OCI-M2 (cell line): Measurements from ENCODE around the gene FOXRED2.
"Not testable (repeated sequence)": the region's sequence is repeated elsewhere in the genome, so short reads cannot be mapped to it uniquely, and the experiment has no call there.

Experiments used
- DNase-seq: peaks from one replicate; lab custom pipeline; 2025; ENCODE audit not compliant: unreplicated experiment; lab: John Stamatoyannopoulos, UW

The FOXRED2 gene

DNA sequence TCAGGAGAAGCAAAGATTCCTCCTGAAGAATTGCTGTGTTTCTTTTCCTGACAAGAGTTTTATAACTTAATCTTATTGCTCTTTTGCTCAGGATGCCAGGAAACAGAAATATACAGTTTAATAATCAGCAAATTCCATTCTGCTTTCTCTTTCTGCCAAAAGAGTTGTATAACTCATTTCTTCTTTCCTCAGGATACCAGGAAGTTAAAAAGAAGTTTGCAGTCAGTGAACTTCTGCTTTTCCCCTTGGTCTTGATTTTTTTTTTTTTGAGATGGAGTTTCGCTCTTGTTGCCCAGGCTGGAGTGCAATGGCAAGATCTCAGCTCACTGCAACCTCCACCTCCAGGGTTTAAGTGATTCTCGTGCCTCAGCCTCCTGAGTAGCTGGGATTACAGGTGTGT lies 13.1 kb upstream of the FOXRED2 start:
- not testable (repeated sequence) for DNase-seq

DNA sequence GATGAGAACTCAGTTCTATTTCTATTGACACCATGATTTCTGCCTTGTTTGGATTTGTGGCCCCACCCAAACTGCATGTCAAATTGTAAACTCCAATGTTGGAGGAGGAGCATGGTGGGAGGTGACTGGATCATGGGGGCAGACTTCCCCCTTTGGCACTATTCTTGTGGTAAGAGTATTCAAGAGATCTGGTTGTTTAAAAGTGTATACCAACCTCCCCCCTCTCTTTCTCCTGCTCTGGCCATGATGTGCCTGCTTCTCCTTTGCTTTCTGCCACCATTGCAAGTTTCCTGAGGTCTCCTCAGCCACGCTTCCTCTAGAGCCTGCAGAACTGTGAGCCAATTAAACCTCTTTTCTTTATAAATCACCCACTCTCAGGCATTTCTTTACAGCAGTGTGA lies 7.9 kb upstream of the FOXRED2 start:
- DNase-seq: no peak

GRCh38 chr22:36512991-36513390 lies 6.2 kb upstream of the FOXRED2 start:
- no peak for DNase-seq

- DNase-seq: no peak
Observed at GRCh38 chr22:36512333-36512732, 5.5 kb upstream of the FOXRED2 start.

GRCh38 chr22:36510966-36511881 lies 4.4 kb upstream of the FOXRED2 start:
- DNase-seq: no peak

DNA sequence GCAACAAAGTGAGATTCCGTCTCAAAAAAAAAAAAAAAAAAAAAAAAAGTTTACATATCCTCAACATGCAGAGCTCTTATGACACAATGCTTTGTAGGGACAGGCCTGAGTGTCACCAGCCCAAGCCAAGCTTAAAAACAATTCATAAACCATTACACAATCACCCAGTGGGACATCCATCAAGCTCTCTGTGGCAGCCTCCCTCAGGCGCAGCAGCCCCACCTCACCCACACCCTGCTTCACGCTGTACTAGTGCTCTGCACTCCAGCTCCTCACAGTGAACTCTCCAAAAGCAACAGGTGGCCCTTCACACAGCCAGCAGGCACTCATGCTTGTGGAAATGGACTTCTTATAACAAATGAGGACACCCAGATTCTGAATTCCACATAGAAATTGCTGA lies 3.5 kb upstream of the FOXRED2 start:
- DNase-seq: no peak

DNA sequence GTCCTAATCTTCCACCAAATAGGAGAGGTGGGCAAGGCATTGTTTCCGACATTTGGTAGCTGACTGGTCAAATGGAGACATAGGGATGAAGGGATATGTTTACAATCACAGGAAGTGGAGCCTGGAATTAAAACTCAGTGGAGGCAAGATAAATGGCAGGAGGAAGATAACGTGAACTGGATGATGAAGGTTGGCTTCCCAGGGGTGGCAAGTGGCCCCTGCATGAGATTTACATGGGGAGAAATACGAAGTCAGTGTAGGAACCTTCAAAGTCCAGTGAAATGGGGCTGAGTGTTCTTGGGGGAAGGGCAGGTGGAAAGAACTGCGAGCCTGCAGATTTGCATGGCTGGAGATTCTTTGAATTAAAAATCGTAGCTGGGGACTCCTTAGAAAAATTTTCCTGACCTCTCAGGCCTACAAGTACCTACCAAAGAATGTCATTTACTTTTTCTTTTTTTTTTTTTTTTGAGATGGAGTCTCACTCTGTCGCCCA lies 724 bp upstream of the FOXRED2 start:
- DNase-seq: no peak

DNA sequence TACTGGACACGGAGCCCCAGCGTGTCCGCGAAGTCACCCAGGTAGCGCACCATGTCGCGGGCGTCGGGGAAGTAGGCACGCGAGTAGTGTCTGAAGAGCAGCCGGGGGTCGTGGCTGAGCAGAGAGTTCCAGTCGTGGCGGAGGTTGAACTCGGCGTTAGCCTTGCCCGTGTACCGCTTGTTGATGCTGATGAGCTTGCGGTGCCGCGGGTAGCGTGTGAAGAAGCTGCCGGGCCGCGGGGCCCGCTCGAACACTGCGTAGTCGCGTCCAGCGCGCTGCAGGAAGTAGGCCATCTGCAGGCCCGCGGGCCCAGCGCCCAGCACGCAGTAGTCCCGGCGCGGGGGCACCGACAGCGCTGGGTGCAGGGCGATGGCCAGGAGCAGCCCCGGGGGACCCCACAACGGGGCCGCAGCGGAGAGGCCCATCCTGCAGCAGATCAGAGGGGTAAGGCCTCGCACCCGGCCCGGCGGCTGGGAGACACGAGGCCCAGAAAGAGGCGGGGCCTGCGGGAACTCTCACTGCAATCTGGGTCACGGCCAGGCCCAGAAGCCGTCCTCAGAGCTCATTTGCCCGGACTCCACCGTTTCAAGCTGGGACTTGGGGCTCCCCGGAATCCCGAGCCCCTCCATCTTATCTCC lies 723 bp downstream of the FOXRED2 start:
- no peak for DNase-seq

DNA sequence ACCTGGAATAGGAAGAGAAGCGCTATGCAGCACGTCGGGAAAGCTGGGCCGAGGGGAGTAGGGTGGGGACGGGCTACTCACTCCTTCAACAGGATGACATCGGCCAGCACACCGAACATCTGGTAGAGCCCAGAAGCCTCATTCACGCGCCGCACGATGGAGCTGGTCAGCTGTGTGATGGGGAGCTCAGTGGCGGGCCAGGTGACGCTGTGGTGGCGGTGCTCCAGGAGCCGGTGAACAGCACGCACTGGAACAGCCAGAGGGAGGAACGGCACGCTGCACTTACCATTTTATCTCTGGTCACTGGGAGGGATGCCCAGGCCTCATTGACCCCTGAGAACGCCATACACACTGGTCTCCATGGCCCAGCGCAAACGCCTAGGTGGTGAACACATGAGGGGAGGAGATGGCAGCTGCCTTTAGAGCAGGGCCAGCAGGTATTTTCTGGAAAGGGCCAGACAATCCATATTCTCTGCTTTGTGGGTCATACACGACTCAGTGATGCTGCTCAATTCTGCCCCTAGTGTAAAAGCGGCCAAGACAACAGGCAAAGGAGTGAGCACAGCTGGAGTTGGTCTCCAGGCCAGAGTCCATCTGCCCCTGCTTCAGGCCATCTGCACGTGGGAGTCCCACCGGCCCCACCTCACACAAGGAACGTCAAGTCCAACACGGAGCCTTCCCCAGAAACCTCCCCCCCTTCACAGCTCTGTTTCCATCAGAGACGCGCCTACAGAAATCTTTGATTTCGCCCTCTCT lies 8.8 kb downstream of the FOXRED2 start:
- no peak for DNase-seq

DNA sequence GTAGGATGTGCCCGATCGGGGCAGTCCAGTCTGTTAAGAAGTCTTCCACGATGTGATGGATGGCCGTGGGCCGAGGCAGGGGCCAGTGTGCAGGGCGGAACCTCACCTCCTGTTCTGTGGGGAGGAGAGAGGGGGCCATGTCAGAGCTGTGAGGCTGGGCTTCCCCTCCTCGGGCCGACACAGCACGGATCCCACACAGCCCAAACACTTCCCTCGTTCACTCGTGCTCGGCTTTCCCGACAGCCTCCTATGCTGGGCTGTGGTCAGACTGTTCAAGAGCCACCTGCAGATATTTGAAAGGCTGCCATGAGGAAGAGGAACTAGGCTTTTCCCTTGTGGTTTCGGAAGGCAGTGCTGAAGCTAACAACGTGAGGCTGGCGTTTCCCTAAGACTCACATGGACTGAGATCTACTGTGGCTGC lies 13.1 kb downstream of the FOXRED2 start:
- DNase-seq: no peak

DNA sequence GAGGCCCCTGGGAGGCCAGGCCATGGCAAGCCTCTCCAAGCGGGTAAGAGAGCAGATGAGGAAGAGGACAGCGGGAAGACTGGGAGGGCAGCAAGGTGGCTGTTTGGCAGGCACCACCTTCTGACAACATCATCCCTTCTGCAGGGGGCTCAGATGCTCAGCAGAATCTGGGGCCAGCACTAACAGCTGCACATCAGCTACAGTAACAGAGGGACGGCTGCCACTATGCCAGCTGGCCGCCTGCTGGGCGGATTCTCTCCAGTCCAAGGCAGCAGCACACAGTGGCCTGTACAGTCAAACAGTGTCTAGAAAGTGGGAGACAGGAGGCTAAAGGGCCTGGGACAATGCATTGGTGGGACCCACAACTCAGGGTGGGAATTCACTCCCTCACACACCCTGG lies 14.7 kb downstream of the FOXRED2 start:
- no peak for DNase-seq

- no peak for DNase-seq
Observed at GRCh38 chr22:36491155-36491554, 15.7 kb downstream of the FOXRED2 start.

GRCh38 chr22:36486619-36487384 lies 20.0 kb downstream of the FOXRED2 start:
- DNase-seq: no peak

- peak; percentile 43 for DNase-seq
Observed at GRCh38 chr22:36481393-36482168, 25.3 kb downstream of the FOXRED2 start, which contains the start of gene TXN2. TSS of gene TXN2 (minus strand) at chr22:36481640. CDS start at chr22:36480837, 803 bp downstream.

DNA sequence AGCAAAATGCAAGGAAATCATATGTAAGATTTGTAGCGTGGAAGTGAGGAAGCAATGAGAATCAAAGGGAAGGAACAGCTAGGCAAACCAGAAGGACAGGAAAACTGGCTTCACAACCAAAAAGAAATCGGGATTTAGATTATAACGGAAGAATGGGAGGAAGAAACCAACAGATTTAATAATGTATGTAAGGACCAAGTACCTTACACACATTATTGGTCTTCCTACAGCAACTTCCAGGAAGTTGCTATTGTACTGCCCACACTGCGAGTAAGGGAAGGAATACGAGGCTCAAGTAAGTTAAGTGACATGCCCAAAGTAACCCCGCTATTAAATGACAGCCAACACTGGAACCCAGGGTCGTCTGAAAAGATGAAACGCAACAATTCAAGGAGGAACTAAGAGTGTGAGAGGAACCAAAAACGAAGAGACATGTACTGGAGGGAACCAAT lies 25.9 kb downstream of the FOXRED2 start:
- no peak for DNase-seq

DNA sequence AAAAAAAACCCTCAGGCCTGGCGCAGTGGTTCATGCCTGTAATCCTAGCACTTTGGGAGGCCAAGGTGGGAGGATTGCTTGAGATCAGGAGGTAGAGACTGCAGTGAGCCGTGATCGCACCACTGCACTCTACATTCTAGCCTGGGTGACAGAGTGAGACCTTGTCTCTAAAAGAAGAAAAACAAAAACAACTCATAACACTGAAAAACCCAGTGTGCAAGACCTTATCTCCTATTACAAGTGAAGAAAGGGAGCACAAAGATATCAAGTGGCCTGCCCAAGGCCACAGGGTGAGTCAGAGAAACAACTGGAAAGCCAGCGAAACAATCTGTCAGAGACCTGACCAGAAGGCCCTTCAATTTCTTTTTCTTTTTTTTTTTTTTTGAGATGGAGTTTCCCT lies 27.9 kb downstream of the FOXRED2 start:
- peak; percentile 38 for DNase-seq

DNA sequence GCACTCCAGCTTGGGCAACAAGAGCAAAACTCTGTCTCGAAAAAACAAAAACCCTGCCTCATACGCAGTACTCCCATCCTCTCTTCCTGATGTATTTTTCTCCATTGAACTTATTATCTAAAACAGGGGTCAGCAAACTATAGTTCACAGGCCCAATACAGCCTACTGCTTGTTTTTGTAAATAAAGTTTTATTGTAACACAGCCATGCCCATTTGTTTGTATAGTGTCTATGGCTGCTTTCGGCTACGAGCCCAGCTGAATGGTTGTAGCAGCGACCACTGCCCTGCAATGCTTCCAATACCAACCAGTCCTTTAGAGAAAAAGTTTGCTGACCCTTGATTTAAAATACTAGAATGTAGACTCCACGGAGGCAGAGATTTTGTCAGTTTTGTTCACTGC lies 31.5 kb downstream of the FOXRED2 start:
- no peak for DNase-seq

- DNase-seq: no peak
Observed at GRCh38 chr22:36472689-36473088, 34.2 kb downstream of the FOXRED2 start.

GRCh38 chr22:36471341-36471821 lies 35.5 kb downstream of the FOXRED2 start:
- DNase-seq: no peak

DNA sequence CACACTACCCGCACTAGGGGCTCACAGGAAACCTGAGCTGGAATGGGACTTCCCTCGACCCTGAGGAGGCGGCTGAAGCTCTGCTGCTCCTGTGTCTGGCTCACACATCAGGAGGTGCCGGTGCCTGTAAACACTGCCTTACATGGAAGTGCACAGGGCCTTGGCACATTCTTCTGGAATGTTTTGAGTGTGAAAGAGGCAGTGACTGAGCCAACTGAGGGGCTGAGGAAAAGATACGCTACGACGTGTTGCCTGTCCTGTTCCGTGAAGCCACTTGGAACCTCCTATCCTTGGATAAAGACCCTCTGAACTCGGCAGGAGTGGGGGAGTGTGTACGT lies 35.9 kb downstream of the FOXRED2 start:
- no peak for DNase-seq
